Karpas-422 (cell line): ENCODE measurements around the gene DPM2. TPM values are rescaled to one million over a fixed set of nuclear protein-coding genes. Genes with fewer than 3 reads are reported as not detected.

Experiments used
- DNase-seq: peaks from one replicate; pipeline ENCODE4 v3.0.0-alpha.2; 2015
- H2AFZ ChIP-seq: fragments of 200-600 bp; sonication (generic); 2 replicates; pipeline ENCODE4 v1.6.1; 2014; ENCODE audit warnings: antibody characterized with exemption, low read length, mixed read lengths
- H3K27ac ChIP-seq: fragments of 200-600 bp; sonication (generic); 2 replicates; pipeline ENCODE4 v1.5.1; 2014; ENCODE audit warnings: mild to moderate bottlenecking, low read length, moderate library complexity
- H3K27me3 ChIP-seq: fragments of 200-600 bp; sonication (generic); 2 replicates; pipeline ENCODE4 v1.6.1; 2014; ENCODE audit warnings: low read length, mixed read lengths
- H3K36me3 ChIP-seq: fragments of 200-600 bp; sonication (generic); 2 replicates; pipeline ENCODE4 v1.6.1; 2014; ENCODE audit warnings: low read length, mixed read lengths; ENCODE audit not compliant: insufficient read depth
- H3K4me1 ChIP-seq: fragments of 200-600 bp; sonication (generic); 2 replicates; pipeline ENCODE4 v1.6.1; 2014; ENCODE audit warnings: mild to moderate bottlenecking, low read length, mixed read lengths
- H3K4me2 ChIP-seq: fragments of 200-600 bp; sonication (generic); 2 replicates; pipeline ENCODE4 v1.6.1; 2014; ENCODE audit warnings: low read length, low read depth, mild to moderate bottlenecking; ENCODE audit not compliant: poor library complexity, severe bottlenecking
- H3K4me3 ChIP-seq: fragments of 200-600 bp; sonication (generic); 2 replicates; pipeline ENCODE4 v1.5.1; 2014; ENCODE audit warnings: mild to moderate bottlenecking, antibody characterized with exemption, low read length, mixed read lengths
- H3K79me2 ChIP-seq: fragments of 200-600 bp; sonication (generic); 2 replicates; pipeline ENCODE4 v1.6.1; 2014; ENCODE audit warnings: mild to moderate bottlenecking, low read length, mixed read lengths
- H3K9ac ChIP-seq: fragments of 200-600 bp; sonication (generic); 2 replicates; pipeline ENCODE4 v1.6.0; 2014; ENCODE audit warnings: low read length
- H3K9me2 ChIP-seq: fragments of 200-600 bp; sonication (generic), shearing (Covaris generic); replicated peaks from 2 replicates; pipeline ENCODE4 v1.6.0; 2014; ENCODE audit warnings: mild to moderate bottlenecking, low read length, moderate library complexity; ENCODE audit not compliant: insufficient read depth
- H3K9me3 ChIP-seq: fragments of 300-700, 200-600 bp; sonication (generic); 2 replicates; pipeline ENCODE4 v1.6.1; 2014; ENCODE audit warnings: low read length, mixed read lengths
- H4K20me1 ChIP-seq: fragments of 200-600 bp; sonication (generic); 2 replicates; pipeline ENCODE4 v1.6.1; 2014; ENCODE audit warnings: mild to moderate bottlenecking, antibody characterized with exemption, low read length, low read depth; ENCODE audit not compliant: insufficient read depth
- total RNA-seq: library from RNA; depleted of rRNA; stranded (reverse); fragments of >200 nt; shearing (Covaris generic); gene quantifications from 2 replicates; pipeline ENCODE4 v1.2.3, GENCODE V29; 2014; ENCODE audit warnings: low replicate concordance

Gene DPM2
- total RNA-seq, 1 experiment from 2014 or later = 34.4 TPM

- Histone ChIP-seq H3K9ac (no peak overlapping the region), H2AFZ (no peak overlapping the region), H3K9me3 (no peaks in the 10 kb centered on the region), H3K27ac (no peak overlapping the region), H3K4me3 (no peak overlapping the region), H3K36me3 (no peaks in the 10 kb centered on the region), H3K4me1 (peaks cover 65% of the 10 kb centered on the region), H4K20me1 (peaks cover 66% of the 10 kb centered on the region), H3K27me3 (no peaks in the 10 kb centered on the region), H3K79me2 (no peaks in the 10 kb centered on the region), H3K9me2 (no peaks in the 10 kb centered on the region), H3K4me2 (no peak overlapping the region)
- DNase-seq = no peak
Measured at GRCh38 chr9:127974769-127975261, 37.2 kb upstream of the DPM2 start.

- H3K27ac ChIP-seq = no peak overlapping the region
- no peaks in the 10 kb centered on the region for H3K27me3 ChIP-seq
- no peak overlapping the region for H3K9ac ChIP-seq
- no peaks in the 10 kb centered on the region for H3K9me3 ChIP-seq
- H4K20me1 ChIP-seq = peaks cover 65% of the 10 kb centered on the region
- H3K4me1 ChIP-seq = peaks cover 59% of the 10 kb centered on the region
- H2AFZ ChIP-seq = no peak overlapping the region
- H3K4me3 ChIP-seq = no peak overlapping the region
- DNase-seq = no peak
- no peaks in the 10 kb centered on the region for H3K9me2 ChIP-seq
- no peak overlapping the region for H3K4me2 ChIP-seq
- no peaks in the 10 kb centered on the region for H3K79me2 ChIP-seq
- no peaks in the 10 kb centered on the region for H3K36me3 ChIP-seq
Measured at GRCh38 chr9:127974001-127974768, 36.5 kb upstream of the DPM2 start.

DNA sequence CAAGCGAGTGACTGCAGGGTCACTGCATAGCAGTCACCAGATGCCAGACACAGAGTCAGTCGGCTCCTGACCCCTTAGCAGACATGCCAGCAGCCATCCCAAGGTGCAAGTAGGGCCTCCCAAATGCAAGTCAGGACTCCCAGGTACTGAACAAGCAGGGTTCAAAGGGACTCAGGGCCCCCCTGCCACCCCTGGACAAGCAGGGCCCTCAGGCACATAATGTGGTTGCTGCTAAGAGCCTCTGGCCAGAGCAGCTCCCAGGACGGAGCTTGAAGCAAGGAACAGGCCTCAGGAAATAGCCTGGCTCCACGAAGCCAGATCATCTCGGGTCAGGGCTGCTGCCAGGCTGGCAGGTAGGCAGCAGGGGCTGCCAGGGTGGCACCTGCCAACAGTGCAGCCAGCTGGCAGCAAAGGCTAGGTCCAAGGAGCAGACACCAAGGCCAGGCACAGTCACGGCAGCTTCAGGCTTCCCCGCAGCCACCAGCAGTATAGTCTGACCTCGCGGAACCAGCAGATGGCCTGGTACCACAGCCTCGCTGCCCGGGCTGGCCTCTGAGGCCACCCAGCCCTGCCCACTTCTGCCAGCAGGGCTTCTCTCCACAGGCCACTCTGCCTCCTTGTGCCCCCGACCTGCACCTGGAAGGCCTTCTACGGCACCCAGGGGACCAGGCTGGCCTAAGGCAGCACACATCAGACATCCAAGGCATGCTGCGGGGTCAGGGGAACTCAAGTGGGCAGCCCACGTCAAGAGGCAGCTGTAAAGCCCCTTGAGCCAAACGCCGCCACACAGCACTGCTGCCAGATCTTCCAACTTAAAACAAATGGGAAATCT lies 35.7 kb upstream of the DPM2 start:
- H3K4me2 ChIP-seq = no peak overlapping the region
- H3K79me2 ChIP-seq = no peaks in the 10 kb centered on the region
- no peaks in the 10 kb centered on the region for H3K36me3 ChIP-seq
- H3K27me3 ChIP-seq = no peaks in the 10 kb centered on the region
- no peak for DNase-seq
- peaks cover 70% of the 10 kb centered on the region for H4K20me1 ChIP-seq
- no peak overlapping the region for H3K27ac ChIP-seq
- 0 out of 2 replicates have a peak overlapping the region, but pooled peaks have one; percentile 5 for H3K9ac ChIP-seq
- H3K9me2 ChIP-seq = no peaks in the 10 kb centered on the region
- peaks cover 51% of the 10 kb centered on the region for H3K4me1 ChIP-seq
- no peak overlapping the region for H2AFZ ChIP-seq
- no peaks in the 10 kb centered on the region for H3K9me3 ChIP-seq
- H3K4me3 ChIP-seq = no peak overlapping the region

DNA sequence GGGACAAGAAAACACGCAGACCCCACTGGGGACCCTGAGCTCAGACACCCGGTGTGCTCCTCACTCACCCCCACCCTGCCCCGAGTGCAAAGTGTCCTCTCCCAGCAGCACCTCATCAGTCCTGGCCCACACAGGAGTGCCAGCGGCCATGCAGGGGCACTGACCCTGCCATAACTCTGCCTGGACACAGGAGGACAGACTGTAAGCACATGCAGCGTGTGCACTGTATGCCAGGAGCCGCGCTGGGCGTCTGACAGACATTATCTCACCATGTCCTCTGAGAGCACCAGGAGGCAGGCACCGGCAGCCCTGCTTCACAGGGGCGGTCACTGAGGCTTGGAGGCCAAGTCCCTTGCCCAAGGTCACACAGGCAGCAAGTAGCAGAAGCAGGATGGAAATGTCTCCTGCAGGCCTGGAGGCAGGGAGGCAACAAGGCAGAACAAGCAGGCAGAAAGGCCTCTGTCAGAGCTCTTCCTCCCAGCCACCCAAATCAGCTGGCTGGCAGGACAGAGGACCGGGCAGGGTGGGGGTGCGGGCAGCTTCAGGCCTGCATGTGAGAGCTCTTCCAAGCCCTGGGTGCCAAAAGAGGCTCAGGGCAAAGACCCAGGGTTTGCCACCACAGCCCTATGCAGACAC lies 34.7 kb upstream of the DPM2 start:
- Histone ChIP-seq H3K79me2 (no peaks in the 10 kb centered on the region), H3K4me3 (no peak overlapping the region; the same call in 1 of the 2 replicates), H3K9ac (peak overlapping the region; percentile 40), H3K27ac (no peak overlapping the region), H3K27me3 (no peaks in the 10 kb centered on the region), H3K9me2 (no peaks in the 10 kb centered on the region), H2AFZ (no peak overlapping the region), H3K4me2 (peak overlapping the region; percentile 33), H4K20me1 (peaks cover 70% of the 10 kb centered on the region), H3K4me1 (peaks cover 40% of the 10 kb centered on the region), H3K9me3 (no peaks in the 10 kb centered on the region), H3K36me3 (no peaks in the 10 kb centered on the region)
- DNase-seq = no peak

DNA sequence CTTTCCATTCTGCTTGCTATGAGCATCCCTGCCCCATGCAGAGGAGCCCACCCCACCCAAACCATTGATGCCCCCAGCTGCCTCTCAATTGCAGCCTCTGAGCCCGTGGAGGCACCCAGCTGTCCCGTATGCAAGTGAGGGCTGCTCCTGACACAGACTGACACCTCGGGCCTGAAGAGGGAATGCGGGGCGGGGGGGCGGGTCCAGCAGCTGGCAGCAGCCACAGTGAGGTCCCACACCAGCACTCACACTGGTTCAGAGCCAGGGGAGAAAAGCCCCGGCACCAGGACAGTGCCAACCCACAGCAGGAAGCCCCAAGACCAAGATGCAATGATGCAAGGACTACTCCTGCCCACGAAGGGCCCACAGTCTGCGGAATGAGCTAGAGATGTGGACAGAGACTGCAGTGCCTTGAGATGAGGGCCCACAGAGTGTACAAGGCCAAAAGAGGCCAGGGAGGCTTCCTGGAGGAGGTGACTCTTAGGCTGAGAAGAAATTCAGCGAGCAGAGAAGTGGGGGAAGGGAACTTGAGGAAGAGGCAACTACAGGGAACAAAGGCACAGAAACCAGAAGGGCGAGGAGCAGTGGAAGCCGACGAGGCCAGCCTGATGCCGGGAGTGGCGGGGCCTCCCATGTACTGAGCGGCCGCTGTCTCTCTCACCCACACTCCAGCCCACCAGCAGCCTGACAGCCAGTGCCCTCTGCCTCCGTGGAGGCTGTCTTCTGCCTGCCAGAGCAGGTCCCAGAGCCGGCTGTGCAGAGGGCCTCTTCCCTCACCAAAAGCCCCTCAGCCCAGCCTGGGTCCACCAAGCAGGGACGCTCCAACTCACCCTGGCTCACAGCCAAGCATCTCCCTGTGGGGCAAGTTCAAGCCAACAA lies 33.9 kb upstream of the DPM2 start:
- H3K4me2 ChIP-seq = peak overlapping the region; percentile 33
- peaks cover 42% of the 10 kb centered on the region for H3K4me1 ChIP-seq
- H2AFZ ChIP-seq = no peak overlapping the region
- H3K9ac ChIP-seq = peak overlapping the region; percentile 40
- DNase-seq = no peak
- no peaks in the 10 kb centered on the region for H3K79me2 ChIP-seq
- H3K27me3 ChIP-seq = no peaks in the 10 kb centered on the region
- H4K20me1 ChIP-seq = peaks cover 72% of the 10 kb centered on the region
- no peaks in the 10 kb centered on the region for H3K9me2 ChIP-seq
- H3K4me3 ChIP-seq = no peak overlapping the region; the same call in 1 of the 2 replicates
- H3K9me3 ChIP-seq = no peaks in the 10 kb centered on the region
- H3K36me3 ChIP-seq = no peaks in the 10 kb centered on the region
- peak overlapping the region; percentile 25; the same call in 1 of the 2 replicates for H3K27ac ChIP-seq

GRCh38 chr9:127970401-127971313 lies 33.0 kb upstream of the DPM2 start:
- H2AFZ ChIP-seq = no peak overlapping the region
- no peaks in the 10 kb centered on the region for H3K9me3 ChIP-seq
- no peaks in the 10 kb centered on the region for H3K9me2 ChIP-seq
- no peaks in the 10 kb centered on the region for H3K27me3 ChIP-seq
- no peaks in the 10 kb centered on the region for H3K36me3 ChIP-seq
- H3K9ac ChIP-seq = 0 out of 2 replicates have a peak overlapping the region, but pooled peaks have one; percentile 24
- H3K4me3 ChIP-seq = no peak overlapping the region
- H3K27ac ChIP-seq = peak overlapping the region; percentile 25; the same call in 1 of the 2 replicates
- H3K4me2 ChIP-seq = peak overlapping the region; percentile 33
- peaks cover 51% of the 10 kb centered on the region for H3K4me1 ChIP-seq
- DNase-seq = peak; percentile 69
- no peaks in the 10 kb centered on the region for H3K79me2 ChIP-seq
- H4K20me1 ChIP-seq = peaks cover 68% of the 10 kb centered on the region
